ENCODE measurements around the gene PCSK4. TPM values are rescaled to one million over a fixed set of nuclear protein-coding genes. Genes with fewer than 3 reads are reported as not detected.

Gene PCSK4
- total and polyA plus RNA-seq, 4 donors, result 2.2 to 14.4 (median 9.3) TPM

DNA sequence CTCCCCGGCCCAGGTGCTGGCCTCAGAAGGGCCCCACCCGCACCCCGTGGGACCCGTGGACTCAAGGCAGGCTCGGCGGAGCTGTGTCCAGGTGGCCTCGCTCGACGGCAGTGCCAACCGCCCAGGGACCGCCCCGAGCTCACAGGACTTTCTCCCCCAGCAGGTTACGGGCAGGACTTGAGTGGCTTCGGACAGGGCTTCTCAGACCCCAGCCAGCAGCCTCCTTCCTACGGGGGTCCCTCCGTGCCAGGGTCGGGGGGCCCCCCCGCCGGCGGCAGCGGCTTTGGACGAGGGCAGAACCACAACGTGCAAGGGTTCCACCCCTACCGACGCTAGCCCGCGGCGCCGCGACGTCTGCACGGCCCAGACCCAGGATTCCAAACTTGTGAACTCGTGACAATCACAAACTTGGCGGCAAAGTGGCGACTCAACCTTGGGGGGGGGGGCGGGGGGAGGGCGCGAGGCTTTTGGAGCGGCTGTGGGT, 55.5 kb downstream of the PCSK4 start:
- no peak for DNase-seq (ENCODE audit: low read depth in 4 of 6, low spot score in 6 of 6)
- Histone ChIP-seq H3K9me3 (ENCODE audit: control insufficient read depth, insufficient read depth, low read length) (no peaks in the 10 kb centered on the region), H3K4me3 (ENCODE audit: low read depth, low read length) (no peak overlapping the region), H3K36me3 (ENCODE audit: control insufficient read depth, insufficient read depth, low read length) (peaks cover 74% of the 10 kb centered on the region), H3K27me3 (ENCODE audit: control insufficient read depth, insufficient read depth, low read length) (no peaks in the 10 kb centered on the region), H3K27ac (ENCODE audit: low read depth, low read length) (no peak overlapping the region), H3K4me1 (ENCODE audit: control insufficient read depth, insufficient read depth, low read length) (peaks cover 9% of the 10 kb centered on the region)
- WGBS (ENCODE audit: insufficient coverage), result 95% methylated on average over 23 of the region's 39 CpGs

GRCh38 chr19:1434040-1434366, 56.1 kb downstream of the PCSK4 start:
- no peak for DNase-seq (ENCODE audit: low read depth in 4 of 6, low spot score in 6 of 6)
- H3K4me3 ChIP-seq (ENCODE audit: low read depth, low read length), result no peak overlapping the region

DNA sequence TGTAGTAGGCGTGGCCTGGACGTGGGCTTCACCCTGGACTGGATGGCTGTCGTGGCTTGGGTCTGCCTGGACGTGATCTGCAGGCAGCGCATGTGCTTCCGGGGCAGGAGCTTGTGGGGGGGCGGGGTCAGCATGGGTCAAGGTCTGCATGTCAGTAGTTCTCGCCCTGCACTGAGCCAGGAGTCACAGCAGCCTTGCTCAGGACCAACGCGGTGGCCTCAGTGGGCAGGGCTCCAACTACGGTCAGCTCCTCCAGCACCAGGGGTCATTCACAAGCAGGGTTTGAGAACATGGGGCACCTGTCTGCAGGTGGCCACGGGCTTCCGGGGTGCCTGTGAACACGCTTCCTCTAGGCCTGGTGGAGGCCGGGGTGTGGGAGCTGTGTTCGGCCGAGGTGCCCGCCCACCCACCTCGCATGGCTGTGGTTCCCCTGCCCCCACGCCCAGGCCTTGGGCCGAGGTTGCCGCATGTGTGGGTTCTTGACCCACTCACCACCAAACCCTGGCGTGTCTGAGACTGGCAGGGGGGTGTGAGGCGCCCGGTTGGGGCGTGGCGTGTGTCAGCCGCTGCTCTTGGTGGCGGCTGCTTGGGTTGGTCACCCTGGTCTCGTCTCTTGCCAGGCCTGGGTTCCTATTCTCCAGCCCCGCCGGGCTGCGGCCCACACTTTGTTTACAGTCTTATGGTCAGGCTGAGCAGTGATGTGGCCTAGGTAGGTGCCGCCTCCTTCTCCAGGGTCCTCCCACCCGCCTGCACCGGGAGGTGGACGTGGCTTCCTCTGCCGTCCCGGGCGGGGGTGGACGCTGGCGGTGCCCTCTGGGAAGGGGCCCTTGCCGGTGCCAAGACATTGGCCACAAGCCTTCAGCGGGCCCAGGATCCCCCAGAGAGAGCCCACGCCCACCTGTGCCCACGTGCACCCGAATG, 56.8 kb downstream of the PCSK4 start:
- no peak for DNase-seq (ENCODE audit: low read depth in 4 of 6, low spot score in 6 of 6)
- Histone ChIP-seq H3K27ac (ENCODE audit: low read depth, low read length) (no peak overlapping the region), H3K4me3 (ENCODE audit: low read depth, low read length) (no peak overlapping the region), H3K4me1 (ENCODE audit: control insufficient read depth, insufficient read depth, low read length) (peaks cover 2% of the 10 kb centered on the region), H3K27me3 (ENCODE audit: control insufficient read depth, insufficient read depth, low read length) (no peaks in the 10 kb centered on the region), H3K9me3 (ENCODE audit: control insufficient read depth, insufficient read depth, low read length) (no peaks in the 10 kb centered on the region), H3K36me3 (ENCODE audit: control insufficient read depth, insufficient read depth, low read length) (peaks cover 81% of the 10 kb centered on the region)
- 94% methylated on average over 47 of the region's 47 CpGs for WGBS (ENCODE audit: insufficient coverage)

More at GRCh38 chr19:1434040-1434366, 56.1 kb downstream of the PCSK4 start:
- Histone ChIP-seq H3K9me3 (ENCODE audit: control insufficient read depth, insufficient read depth, low read length) (no peaks in the 10 kb centered on the region), H3K27ac (ENCODE audit: low read depth, low read length) (no peak overlapping the region), H3K36me3 (ENCODE audit: control insufficient read depth, insufficient read depth, low read length) (peaks cover 74% of the 10 kb centered on the region), H3K4me1 (ENCODE audit: control insufficient read depth, insufficient read depth, low read length) (peaks cover 3% of the 10 kb centered on the region), H3K27me3 (ENCODE audit: control insufficient read depth, insufficient read depth, low read length) (no peaks in the 10 kb centered on the region)
- WGBS (ENCODE audit: insufficient coverage), result 97% methylated on average over 17 of the region's 17 CpGs

DNA sequence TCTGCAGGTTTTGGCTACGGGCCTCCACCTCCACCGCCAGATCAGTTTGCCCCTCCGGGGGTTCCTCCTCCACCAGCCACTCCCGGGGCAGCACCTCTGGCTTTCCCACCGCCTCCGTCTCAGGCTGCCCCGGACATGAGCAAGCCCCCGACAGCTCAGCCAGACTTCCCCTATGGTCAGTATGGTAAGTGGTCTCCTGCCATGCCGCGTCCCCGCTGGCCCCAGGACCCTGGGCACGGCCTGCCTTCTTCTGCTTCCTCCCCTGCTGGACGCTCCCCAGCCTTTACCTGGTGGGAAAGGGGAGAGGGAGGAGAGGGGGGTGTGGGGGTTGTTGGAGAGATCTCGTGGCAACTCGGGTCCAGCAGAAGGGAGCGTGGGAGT, 57.7 kb downstream of the PCSK4 start:
- Histone ChIP-seq H3K4me3 (ENCODE audit: low read depth, low read length) (no peak overlapping the region), H3K27ac (ENCODE audit: low read depth, low read length) (no peak overlapping the region), H3K4me1 (ENCODE audit: control insufficient read depth, insufficient read depth, low read length) (peaks cover 2% of the 10 kb centered on the region), H3K9me3 (ENCODE audit: control insufficient read depth, insufficient read depth, low read length) (no peaks in the 10 kb centered on the region), H3K36me3 (ENCODE audit: control insufficient read depth, insufficient read depth, low read length) (peaks cover 85% of the 10 kb centered on the region), H3K27me3 (ENCODE audit: control insufficient read depth, insufficient read depth, low read length) (no peaks in the 10 kb centered on the region)
- DNase-seq (ENCODE audit: low read depth in 4 of 6, low spot score in 6 of 6), result no peak
- WGBS (ENCODE audit: insufficient coverage), result 95% methylated on average over 12 of the region's 16 CpGs

GRCh38 chr19:1431759-1432506, 58.2 kb downstream of the PCSK4 start:
- Histone ChIP-seq H3K36me3 (ENCODE audit: control insufficient read depth, insufficient read depth, low read length) (peaks cover 91% of the 10 kb centered on the region), H3K27me3 (ENCODE audit: control insufficient read depth, insufficient read depth, low read length) (no peaks in the 10 kb centered on the region), H3K4me3 (ENCODE audit: low read depth, low read length) (no peak overlapping the region), H3K9me3 (ENCODE audit: control insufficient read depth, insufficient read depth, low read length) (no peaks in the 10 kb centered on the region), H3K4me1 (ENCODE audit: control insufficient read depth, insufficient read depth, low read length) (peaks cover 8% of the 10 kb centered on the region), H3K27ac (ENCODE audit: low read depth, low read length) (no peak overlapping the region)
- DNase-seq (ENCODE audit: low read depth in 4 of 6, low spot score in 6 of 6), result no peak
- WGBS (ENCODE audit: insufficient coverage), result 95% methylated on average over 23 of the region's 24 CpGs

Other genes starting within 250 kb of the PCSK4 start
- 10 to 100 TPM; 17.4 to 90.8 TPM for gene ATP5F1D, start 248.6 kb downstream of the PCSK4 start, total RNA-seq
- 100 to 1,000 TPM; 198 to 219 TPM for gene ATP5F1D, start 248.6 kb downstream of the PCSK4 start, polyA plus RNA-seq (ENCODE audit: insufficient read length in 2 of 2)
- gene MIDN, start 241.8 kb downstream of the PCSK4 start, total RNA-seq, result 10 to 100 TPM; 13.3 to 13.9 TPM
- 10 to 100 TPM; 95.3 to 97.1 TPM for gene MIDN, start 241.8 kb downstream of the PCSK4 start, polyA plus RNA-seq (ENCODE audit: insufficient read length in 2 of 2)
- 100 to 1,000 TPM; 323 to 565 TPM for gene CIRBP, start 221.0 kb downstream of the PCSK4 start, total RNA-seq
- gene CIRBP, start 221.0 kb downstream of the PCSK4 start, polyA plus RNA-seq (ENCODE audit: insufficient read length in 2 of 2), result 100 to 1,000 TPM; 684 to 821 TPM
- 10 to 100 TPM in 1 of 2 donors, 1 to 10 TPM in 1; 3.7 to 21.3 TPM for gene FAM174C, start 214.8 kb downstream of the PCSK4 start, total RNA-seq
- 10 to 100 TPM; 29.2 to 32.9 TPM for gene FAM174C, start 214.8 kb downstream of the PCSK4 start, polyA plus RNA-seq (ENCODE audit: insufficient read length in 2 of 2)
- 1 to 10 TPM; 2.1 to 4.5 TPM for gene EFNA2, start 204.5 kb downstream of the PCSK4 start, total RNA-seq
- gene EFNA2, start 204.5 kb downstream of the PCSK4 start, polyA plus RNA-seq (ENCODE audit: insufficient read length in 2 of 2), result 10 to 100 TPM; 17.0 to 18.7 TPM
- 10 to 100 TPM; 43.0 to 98.8 TPM for gene NDUFS7, start 106.4 kb downstream of the PCSK4 start, total RNA-seq
- gene NDUFS7, start 106.4 kb downstream of the PCSK4 start, polyA plus RNA-seq (ENCODE audit: insufficient read length in 2 of 2), result 100 to 1,000 TPM; 149 to 164 TPM
- gene GAMT, start 88.8 kb downstream of the PCSK4 start, total RNA-seq, result 10 to 100 TPM; 15.5 to 30.1 TPM
- gene GAMT, start 88.8 kb downstream of the PCSK4 start, polyA plus RNA-seq (ENCODE audit: insufficient read length in 2 of 2), result 10 to 100 TPM; 77.0 to 81.2 TPM
- gene DAZAP1, start 82.8 kb downstream of the PCSK4 start, total RNA-seq, result 10 to 100 TPM; 22.1 to 47.6 TPM
- gene DAZAP1, start 82.8 kb downstream of the PCSK4 start, polyA plus RNA-seq (ENCODE audit: insufficient read length in 2 of 2), result 10 to 100 TPM; 64.5 to 84.4 TPM
- 100 to 1,000 TPM; 243 to 719 TPM for gene RPS15, start 52.0 kb downstream of the PCSK4 start, total RNA-seq
- 100 to 1,000 TPM; 789 to 822 TPM for gene RPS15, start 52.0 kb downstream of the PCSK4 start, polyA plus RNA-seq (ENCODE audit: insufficient read length in 2 of 2)
- 10 to 100 TPM; 46.3 to 82.4 TPM for gene APC2, start 40.2 kb downstream of the PCSK4 start, total RNA-seq
- 100 to 1,000 TPM; 168 to 190 TPM for gene APC2, start 40.2 kb downstream of the PCSK4 start, polyA plus RNA-seq (ENCODE audit: insufficient read length in 2 of 2)
- gene C19orf25, start 11.1 kb downstream of the PCSK4 start, total RNA-seq, result 10 to 100 TPM; 15.6 to 36.1 TPM
- 10 to 100 TPM; 45.2 to 45.6 TPM for gene C19orf25, start 11.1 kb downstream of the PCSK4 start, polyA plus RNA-seq (ENCODE audit: insufficient read length in 2 of 2)
- 1 to 10 TPM; 3.3 to 4.5 TPM for gene REEP6, start 831 bp upstream of the PCSK4 start, total RNA-seq
- 10 to 100 TPM; 13.1 to 13.3 TPM for gene REEP6, start 831 bp upstream of the PCSK4 start, polyA plus RNA-seq (ENCODE audit: insufficient read length in 2 of 2)
- gene ADAMTSL5, start 22.7 kb upstream of the PCSK4 start, total RNA-seq, result under 1 TPM; 0.40 to 0.99 TPM
- 1 to 10 TPM in 1 of 2 donors, under 1 TPM in 1; 0.82 to 1.6 TPM for gene ADAMTSL5, start 22.7 kb upstream of the PCSK4 start, polyA plus RNA-seq (ENCODE audit: insufficient read length in 2 of 2)
- under 1 TPM; 0.59 to 0.66 TPM for gene PLK5, start 33.7 kb upstream of the PCSK4 start, total RNA-seq
- 1 to 10 TPM; 4.2 to 5.9 TPM for gene PLK5, start 33.7 kb upstream of the PCSK4 start, polyA plus RNA-seq (ENCODE audit: insufficient read length in 2 of 2)
- gene MEX3D, start 78.0 kb upstream of the PCSK4 start, total RNA-seq, result 10 to 100 TPM; 17.0 to 43.6 TPM
- gene MEX3D, start 78.0 kb upstream of the PCSK4 start, polyA plus RNA-seq (ENCODE audit: insufficient read length in 2 of 2), result 10 to 100 TPM; 33.6 to 35.4 TPM
- gene MBD3, start 102.5 kb upstream of the PCSK4 start, total RNA-seq, result 10 to 100 TPM; 36.6 to 73.1 TPM
- 100 to 1,000 TPM; 105 to 113 TPM for gene MBD3, start 102.5 kb upstream of the PCSK4 start, polyA plus RNA-seq (ENCODE audit: insufficient read length in 2 of 2)
- gene UQCR11, start 115.1 kb upstream of the PCSK4 start, total RNA-seq, result 100 to 1,000 TPM in 1 of 2 donors, 10 to 100 TPM in 1; 60.4 to 203 TPM
- 100 to 1,000 TPM; 179 to 188 TPM for gene UQCR11, start 115.1 kb upstream of the PCSK4 start, polyA plus RNA-seq (ENCODE audit: insufficient read length in 2 of 2)
- 10 to 100 TPM; 18.8 to 65.8 TPM for gene TCF3, start 162.3 kb upstream of the PCSK4 start, total RNA-seq
- gene TCF3, start 162.3 kb upstream of the PCSK4 start, polyA plus RNA-seq (ENCODE audit: insufficient read length in 2 of 2), result 10 to 100 TPM; 89.2 to 94.7 TPM

Data from spinal cord (tissue), 10 donors.